IPS-18c (cell line): ENCODE measurements around the gene DPH1.

ENCODE experiments used
- H3K4me3 ChIP-seq: 2 replicates; pipeline ENCODE4 v1.7.0; 2013; ENCODE audit warnings: low read depth, mild to moderate bottlenecking, low read length, moderate library complexity; ENCODE audit not compliant: insufficient read depth
- H3K9me3 ChIP-seq: one replicate; pipeline ENCODE4 v1.6.1; 2013; ENCODE audit warnings: mild to moderate bottlenecking, low read length, moderate library complexity; ENCODE audit not compliant: control insufficient read depth, insufficient read depth

Gene DPH1

DNA sequence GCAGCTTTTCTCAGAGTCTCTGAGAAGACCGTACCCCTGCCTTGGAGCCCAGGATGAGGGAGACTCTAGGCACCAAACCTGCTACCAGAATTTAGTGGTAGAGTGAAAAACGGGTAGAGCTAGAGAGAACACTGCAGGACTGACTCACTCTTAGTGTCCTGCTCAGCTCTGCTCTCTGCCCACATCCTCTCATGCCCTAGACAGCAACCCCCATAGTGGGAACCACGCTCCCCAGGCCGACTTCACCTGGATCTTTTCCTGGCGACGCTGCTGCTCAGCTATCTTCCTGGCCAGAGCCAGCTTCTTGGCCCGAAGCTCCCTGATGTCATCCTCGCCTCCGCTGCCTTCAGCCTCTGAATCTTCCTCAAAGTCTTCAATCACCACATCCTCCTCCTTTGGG is 51.6 kb downstream of the DPH1 start:
- H3K9me3 ChIP-seq: no peaks in the 10 kb centered on the region
- H3K4me3 ChIP-seq: no peak overlapping the region

DNA sequence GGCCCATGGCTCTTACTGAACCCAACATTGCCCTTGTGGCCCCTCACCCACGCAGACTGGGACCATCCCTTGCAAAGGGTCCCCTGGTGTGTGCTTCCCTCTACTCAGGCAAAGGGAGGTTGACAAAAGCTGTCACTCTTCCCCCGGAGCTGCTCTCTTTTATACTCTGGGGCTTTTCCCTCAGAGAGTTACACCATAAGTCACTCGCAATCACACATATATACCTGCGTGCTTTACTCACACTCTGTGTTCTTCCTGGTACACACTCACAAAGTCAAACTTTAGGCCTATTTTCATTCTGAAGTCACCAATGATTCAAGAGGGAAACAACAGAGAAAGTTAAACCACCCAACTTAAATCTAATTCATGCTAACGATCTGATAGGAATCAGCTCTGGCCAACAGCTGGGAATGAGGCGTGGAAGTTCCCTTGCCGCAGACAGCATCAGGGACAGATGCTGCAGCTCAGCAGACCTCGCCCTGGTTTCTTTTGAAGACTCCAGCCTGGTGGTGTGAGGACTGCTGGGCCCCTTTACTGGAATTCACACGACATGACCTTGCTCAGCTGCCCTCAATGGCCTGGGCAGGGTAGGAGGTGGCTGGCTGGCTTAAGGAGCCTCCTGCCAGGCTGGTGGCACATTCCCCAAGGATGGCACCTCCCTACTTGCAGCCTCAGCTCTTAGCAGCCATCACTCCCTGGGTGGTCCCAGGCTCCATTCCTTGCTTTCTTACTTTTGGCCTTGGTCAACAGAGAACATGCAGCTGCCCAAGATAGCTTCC is 52.2 kb downstream of the DPH1 start:
- no peak overlapping the region for H3K4me3 ChIP-seq
- no peaks in the 10 kb centered on the region for H3K9me3 ChIP-seq

DNA sequence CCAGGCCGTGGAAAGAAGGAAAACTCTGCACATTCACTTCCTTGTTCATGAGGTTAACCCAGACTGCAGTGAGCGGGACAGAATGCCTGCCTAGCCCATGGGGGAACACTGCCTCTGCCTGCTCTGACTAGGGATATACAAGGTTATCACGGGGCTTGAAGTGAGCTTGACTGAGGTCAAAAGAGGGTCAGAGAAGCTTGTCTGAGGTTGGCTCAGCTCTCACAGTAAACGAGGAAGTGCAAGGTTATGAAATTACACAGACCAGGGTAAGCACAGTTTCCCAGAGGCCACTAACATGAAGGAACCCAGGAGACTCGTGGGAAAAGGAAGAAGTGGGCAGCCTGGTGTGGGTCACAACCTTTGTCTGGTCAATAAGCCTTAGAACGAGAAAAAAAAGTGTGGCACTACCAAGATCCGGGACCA is 53.7 kb downstream of the DPH1 start:
- Histone ChIP-seq H3K9me3 (no peaks in the 10 kb centered on the region), H3K4me3 (no peak overlapping the region)

DNA sequence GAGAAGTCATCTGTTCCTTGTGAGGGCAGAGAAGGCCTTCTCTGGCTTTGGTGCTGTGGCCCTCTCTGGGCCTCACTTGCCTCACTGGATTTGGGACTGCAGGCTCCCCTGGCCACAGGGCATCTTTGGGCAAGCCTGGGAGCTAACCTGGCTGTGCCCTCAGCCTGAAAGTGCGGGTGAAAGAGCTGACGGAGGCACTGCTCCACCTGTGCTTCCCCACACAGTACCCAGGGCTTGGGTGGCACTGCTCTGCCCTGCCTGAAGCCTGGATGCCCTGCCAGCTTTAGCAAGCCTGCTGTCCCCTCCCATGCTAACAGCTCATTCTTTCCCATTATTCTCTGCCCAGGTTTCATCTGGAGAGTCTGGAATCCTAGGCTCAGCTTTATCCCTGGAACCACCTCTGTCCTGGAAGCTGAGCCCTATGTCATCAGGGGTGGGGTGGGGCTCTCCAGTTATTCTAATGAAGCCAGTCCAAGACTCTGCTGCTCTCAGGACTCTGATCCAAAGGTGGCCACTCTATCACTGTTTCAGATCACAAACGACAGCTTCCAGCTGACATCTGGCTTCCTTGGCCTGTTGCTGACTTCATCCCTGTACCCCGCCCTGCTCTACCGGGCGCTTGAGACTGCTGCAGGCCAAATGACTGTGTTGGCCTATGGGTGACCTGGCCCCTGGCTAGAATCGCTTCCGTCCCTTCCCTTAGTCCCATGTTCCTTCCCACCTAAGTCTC is 54.2 kb downstream of the DPH1 start:
- Histone ChIP-seq H3K4me3 (no peak overlapping the region), H3K9me3 (no peaks in the 10 kb centered on the region)

DNA sequence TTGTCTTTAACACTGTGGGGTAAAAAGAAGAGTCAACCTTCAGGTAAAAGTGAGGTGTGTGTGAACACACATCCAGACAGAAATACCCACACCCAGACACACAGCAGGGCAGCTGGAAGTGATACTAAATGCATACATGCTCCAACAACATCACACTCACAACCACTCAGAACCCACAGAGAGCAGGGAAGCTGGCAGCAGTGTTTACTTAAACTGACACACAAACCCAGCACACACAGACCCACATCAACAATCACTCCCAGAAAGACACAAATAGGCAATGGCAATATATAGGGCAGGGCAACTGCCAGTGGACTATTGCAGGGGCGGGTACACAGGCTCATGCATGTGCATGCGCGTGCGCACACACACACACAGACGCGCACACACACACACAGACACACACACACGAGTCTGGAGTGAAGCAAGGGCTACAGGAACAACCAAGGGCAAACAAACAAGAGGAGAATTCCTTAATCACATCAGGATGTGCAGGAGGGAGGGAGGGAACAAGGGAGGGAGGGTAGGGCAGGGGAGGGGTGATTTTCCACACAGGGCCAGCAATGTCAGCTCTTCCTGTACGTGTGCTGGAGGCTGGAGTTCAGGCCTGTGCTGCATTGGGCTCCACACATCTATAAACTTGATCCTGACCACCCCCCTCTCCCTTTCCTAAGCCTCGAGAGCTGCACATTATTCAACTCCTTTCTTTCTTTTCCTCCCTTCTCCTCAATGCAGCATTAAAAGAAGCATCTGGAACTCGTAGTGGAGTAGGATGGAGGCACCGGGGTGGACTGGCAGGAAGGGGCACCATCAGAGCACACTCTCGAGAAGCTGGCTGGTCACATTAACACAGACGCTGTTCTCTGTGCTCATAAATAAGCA is 55.1 kb downstream of the DPH1 start:
- Histone ChIP-seq H3K4me3 (no peak overlapping the region), H3K9me3 (no peaks in the 10 kb centered on the region)

DNA sequence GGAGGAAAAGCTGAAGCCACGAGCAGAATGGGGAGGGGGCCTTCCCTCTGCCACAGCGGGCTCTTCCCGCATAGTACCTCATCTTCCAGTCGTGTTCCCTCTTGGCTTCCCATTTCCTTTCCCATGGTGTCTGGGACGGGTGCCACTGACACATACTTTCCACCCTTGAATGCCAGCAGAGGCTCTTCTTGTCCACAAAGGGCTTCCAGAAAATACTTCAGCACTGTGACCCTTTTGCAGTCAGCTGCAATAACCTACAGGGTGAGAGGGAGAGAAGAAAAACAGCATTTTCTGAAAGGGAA is 55.6 kb downstream of the DPH1 start:
- no peak overlapping the region for H3K4me3 ChIP-seq
- H3K9me3 ChIP-seq: no peaks in the 10 kb centered on the region

DNA sequence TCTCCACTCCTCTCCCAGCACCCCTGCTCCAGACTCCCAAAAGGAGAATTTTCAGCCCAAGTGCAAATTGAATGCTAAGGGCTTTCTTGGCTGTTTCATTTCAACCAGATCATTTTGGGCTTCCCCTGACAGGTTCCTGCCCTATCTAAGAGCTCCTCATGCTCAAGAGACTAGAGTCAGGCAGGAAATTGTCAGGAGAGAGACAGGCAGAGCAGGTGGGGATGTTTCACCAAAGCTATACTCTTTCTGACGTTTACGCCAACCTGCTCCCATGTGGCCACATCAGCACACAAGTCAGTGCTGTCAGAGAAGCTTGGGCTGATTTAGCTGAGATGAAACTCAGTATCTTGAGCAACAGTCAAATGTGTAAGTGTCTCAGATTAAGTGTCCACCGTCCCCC is 56.4 kb downstream of the DPH1 start:
- no peak overlapping the region for H3K4me3 ChIP-seq
- H3K9me3 ChIP-seq: no peaks in the 10 kb centered on the region

DNA sequence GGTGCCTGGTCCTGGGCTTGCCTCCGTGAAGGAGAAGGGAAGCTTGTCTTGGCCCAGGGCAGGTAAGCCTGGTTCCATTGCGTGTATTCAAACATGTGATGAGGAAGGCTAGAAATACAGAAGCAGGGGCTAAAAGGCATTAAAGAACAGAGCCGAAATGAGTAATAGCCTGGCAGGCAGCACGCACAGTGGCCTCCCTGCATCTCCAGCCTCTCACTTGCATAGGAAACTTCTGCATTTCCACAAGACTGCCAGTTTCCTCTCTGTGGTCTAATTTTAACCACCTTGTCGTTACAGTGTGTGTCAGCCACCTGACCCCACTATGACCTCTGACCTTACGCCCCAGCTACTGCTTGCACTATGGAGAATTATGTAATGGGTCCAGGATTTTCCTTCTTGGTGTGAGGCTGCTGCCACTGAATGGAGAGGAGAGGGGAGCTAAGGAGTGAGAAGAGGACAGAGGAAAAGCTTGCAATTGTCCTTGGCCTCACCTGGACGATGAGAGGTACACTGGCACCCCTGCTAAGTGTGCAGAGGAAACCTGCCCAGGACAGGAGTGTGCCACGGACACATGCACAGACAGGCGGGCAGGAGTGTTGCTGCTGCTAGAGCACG is 57.8 kb downstream of the DPH1 start:
- Histone ChIP-seq H3K4me3 (no peak overlapping the region), H3K9me3 (no peaks in the 10 kb centered on the region)

DNA sequence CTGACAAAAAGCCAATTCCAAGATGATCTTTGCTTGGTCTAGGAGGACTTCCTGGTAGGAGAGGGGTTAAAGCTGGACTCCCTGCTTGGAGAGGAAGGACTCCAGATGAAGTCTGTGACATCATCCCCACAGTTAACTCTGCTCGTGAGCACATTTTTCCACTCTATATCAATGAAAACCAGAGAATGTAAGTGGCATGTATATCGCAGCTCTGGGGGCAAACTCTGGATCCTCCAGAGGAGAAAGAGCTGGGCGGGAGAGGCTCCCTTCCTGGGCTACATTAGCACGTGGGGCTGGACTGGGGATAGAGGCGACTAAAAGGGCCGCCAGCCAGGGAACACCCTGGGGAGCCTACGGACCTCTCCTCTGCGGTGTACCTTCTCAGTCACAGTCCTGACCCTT is 59.1 kb downstream of the DPH1 start:
- Histone ChIP-seq H3K4me3 (no peak overlapping the region), H3K9me3 (no peaks in the 10 kb centered on the region)

DNA sequence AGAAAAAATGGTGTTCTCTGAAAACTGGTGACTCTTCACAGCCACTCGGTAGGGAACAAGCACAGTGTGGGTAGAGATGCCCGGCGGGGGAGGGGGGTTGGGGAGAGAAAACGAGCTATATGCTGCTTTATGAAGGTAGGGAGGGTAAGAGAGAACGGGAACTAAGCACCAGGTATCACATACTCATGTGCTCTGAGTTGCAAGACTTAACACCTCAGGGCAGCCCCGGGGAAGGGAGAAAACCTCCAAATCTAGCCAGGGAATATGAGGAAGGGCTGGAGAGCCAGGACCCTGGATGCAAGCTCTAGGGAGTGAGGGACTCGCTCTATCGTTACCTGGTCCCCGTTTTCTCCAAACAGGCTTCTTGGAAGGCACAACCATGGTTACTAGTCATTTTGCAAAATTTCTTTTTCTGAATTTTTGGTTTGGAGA is 60.3 kb downstream of the DPH1 start:
- Histone ChIP-seq H3K4me3 (no peak overlapping the region), H3K9me3 (no peaks in the 10 kb centered on the region)

DNA sequence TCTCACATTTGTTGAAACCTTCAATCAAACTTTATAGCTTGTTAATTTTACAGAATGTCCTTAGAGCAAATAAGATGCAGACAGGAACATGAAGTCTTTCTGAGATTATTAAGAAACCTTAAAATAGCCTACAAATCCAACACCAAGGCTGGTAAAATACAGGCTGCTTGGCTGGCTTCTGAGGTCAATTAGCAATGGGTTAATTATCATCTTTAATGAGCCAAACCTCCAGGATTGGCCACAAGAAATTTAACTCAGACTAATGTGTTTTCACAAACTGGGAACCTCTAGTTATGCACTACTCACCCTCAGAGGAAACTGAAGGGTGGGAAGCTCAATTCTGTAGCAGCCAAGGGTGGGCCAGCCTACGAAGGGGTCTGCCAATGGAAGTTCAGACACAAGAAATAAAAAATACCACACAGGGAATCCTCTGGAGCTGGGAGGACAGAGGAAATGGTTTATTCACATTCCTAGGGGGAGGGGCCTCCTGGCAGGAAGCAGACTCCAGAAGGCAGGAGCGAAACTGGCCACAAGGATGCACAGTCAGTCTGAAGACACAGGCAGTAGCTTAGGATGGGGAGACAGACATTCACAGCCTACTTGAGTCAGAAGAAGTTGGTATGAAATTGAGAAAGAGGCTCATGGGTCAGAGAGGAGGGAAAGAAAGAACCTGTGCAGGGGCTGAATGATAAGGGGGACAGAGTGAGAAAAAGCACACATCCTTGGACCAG is 61.0 kb downstream of the DPH1 start:
- Histone ChIP-seq H3K9me3 (no peaks in the 10 kb centered on the region), H3K4me3 (no peak overlapping the region)

DNA sequence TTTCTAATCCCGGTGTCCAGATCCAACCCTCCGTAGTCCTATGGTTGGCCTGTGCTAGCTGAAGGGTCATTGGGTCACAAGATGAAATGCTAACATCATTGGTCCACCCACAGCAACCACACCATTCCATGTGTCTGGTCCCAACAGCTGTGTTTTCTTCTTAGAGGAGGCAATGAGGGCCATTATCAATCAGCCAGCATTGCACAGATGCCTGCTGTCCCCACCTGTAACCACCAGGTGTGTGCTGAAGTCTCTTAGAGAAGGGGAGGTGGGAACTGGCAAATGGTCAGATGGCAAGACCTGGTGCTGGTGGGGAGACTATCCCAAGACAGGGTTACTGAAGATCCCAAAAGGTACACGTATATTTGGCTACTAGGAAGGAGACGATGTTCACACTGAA is 62.3 kb downstream of the DPH1 start:
- no peak overlapping the region for H3K4me3 ChIP-seq
- H3K9me3 ChIP-seq: no peaks in the 10 kb centered on the region

DNA sequence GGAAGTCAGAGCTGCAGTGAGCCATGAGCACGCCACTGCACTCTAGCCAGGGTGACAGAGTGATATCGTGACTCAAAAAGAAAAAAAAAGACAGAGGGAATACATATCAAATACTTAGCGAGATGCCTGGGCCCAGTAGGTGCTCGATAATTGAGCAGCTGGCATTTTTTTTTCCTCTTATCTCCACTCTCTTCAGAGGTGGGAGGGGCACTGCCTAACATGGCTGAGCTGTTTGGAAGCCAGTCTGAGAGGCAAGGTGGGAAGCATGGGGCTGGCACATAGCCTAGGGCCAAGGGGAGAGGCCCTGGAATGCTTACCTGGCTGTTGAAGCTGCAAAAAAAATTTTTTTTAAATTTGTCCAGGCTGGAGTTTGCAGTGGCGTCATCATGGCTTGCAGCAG is 63.4 kb downstream of the DPH1 start:
- H3K4me3 ChIP-seq: no peak overlapping the region
- no peaks in the 10 kb centered on the region for H3K9me3 ChIP-seq
